Esophagus squamous epithelium (tissue), 4 donors: ENCODE results near the gene RASSF10.

Source experiments
- CTCF ChIP-seq, 6 experiments: fragments of 450-650 bp in 4 of 6; fragments of 200-600 bp in 2 of 6; sonication (generic) in 2 of 6; IDR thresholded peaks; one replicate each; pipeline ENCODE4 v1.5.1; 2016 to 2019; ENCODE audit warnings: antibody characterized with exemption in 6 of 6, mild to moderate bottlenecking in 4 of 6, moderate library complexity in 4 of 6
- POLR2A ChIP-seq, 4 donors: fragments of 450-650 bp; IDR thresholded peaks; one replicate each; pipeline ENCODE4 v1.6.1; 2017; ENCODE audit warnings: antibody characterized with exemption in 4 of 4, mild to moderate bottlenecking in 4 of 4, moderate library complexity in 3 of 4

GRCh38 chr11:13000721-13001120, 8.4 kb upstream of the RASSF10 start:
- TF ChIP-seq POLR2A (IDR thresholded peaks at IDR 0.05) (no peak), CTCF (IDR thresholded peaks at IDR 0.05) (no peak)
